ENCODE results near the gene BLID.

The BLID gene

GRCh38 chr11:122115524-122116379 is at the start of gene BLID:
BLID (minus strand) TSS chr11:122116215; CDS start chr11:122115922, 293 bp downstream.
- no peak for DNase-seq (ENCODE audit: low read depth)

- DNase-seq (ENCODE audit: low read depth): no peak
Measured at GRCh38 chr11:122163053-122163819, 47.2 kb upstream of the BLID start.

GRCh38 chr11:122162095-122162494 is 46.1 kb upstream of the BLID start:
- no peak for DNase-seq (ENCODE audit: low read depth)

- no peak for DNase-seq (ENCODE audit: low read depth)
Measured at GRCh38 chr11:122160841-122161590, 45.0 kb upstream of the BLID start.

- no peak for DNase-seq (ENCODE audit: low read depth)
Measured at GRCh38 chr11:122159861-122160260, 43.8 kb upstream of the BLID start.

- no peak for DNase-seq (ENCODE audit: low read depth)
Measured at GRCh38 chr11:122159173-122159721, 43.2 kb upstream of the BLID start.

GRCh38 chr11:122158171-122158570 is 42.2 kb upstream of the BLID start:
- no peak for DNase-seq (ENCODE audit: low read depth)

GRCh38 chr11:122157653-122158161 is 41.7 kb upstream of the BLID start:
- DNase-seq (ENCODE audit: low read depth): no peak

GRCh38 chr11:122156940-122157382 is 40.9 kb upstream of the BLID start:
- no peak for DNase-seq (ENCODE audit: low read depth)

- no peak for DNase-seq (ENCODE audit: low read depth)
Measured at GRCh38 chr11:122155765-122156527, 39.9 kb upstream of the BLID start.

- DNase-seq (ENCODE audit: low read depth): no peak
Measured at GRCh38 chr11:122154994-122155393, 39.0 kb upstream of the BLID start.

GRCh38 chr11:122154227-122154626 is 38.2 kb upstream of the BLID start:
- no peak for DNase-seq (ENCODE audit: low read depth)

GRCh38 chr11:122153746-122154145 is 37.7 kb upstream of the BLID start:
- no peak for DNase-seq (ENCODE audit: low read depth)

GRCh38 chr11:122150216-122151124 is 34.5 kb upstream of the BLID start:
- no peak for DNase-seq (ENCODE audit: low read depth)

- DNase-seq (ENCODE audit: low read depth): no peak
Measured at GRCh38 chr11:122149202-122149601, 33.2 kb upstream of the BLID start.

- no peak for DNase-seq (ENCODE audit: low read depth)
Measured at GRCh38 chr11:122146475-122146874, 30.5 kb upstream of the BLID start.

- DNase-seq (ENCODE audit: low read depth): no peak
Measured at GRCh38 chr11:122145715-122146274, 29.8 kb upstream of the BLID start.

- DNase-seq (ENCODE audit: low read depth): no peak
Measured at GRCh38 chr11:122144752-122145151, 28.7 kb upstream of the BLID start.

- DNase-seq (ENCODE audit: low read depth): no peak
Measured at GRCh38 chr11:122141725-122142124, 25.7 kb upstream of the BLID start.

GRCh38 chr11:122140500-122140899 is 24.5 kb upstream of the BLID start:
- no peak for DNase-seq (ENCODE audit: low read depth)
